A549 treated with AZD9567 at 1 μM for 4 hours (cell line): ENCODE measurements around the gene ALAD. TPM values are rescaled to one million over a fixed set of nuclear protein-coding genes. Genes with fewer than 3 reads are reported as not detected.

Experiments used
- total RNA-seq: library from RNA; stranded (reverse); fragments of 200-300 nt; extraction: Qiagen RNA extraction; gene quantifications from 5 replicates; pipeline ENCODE4 v1.2.3, GENCODE V29; 2022; ENCODE audit not compliant: insufficient read depth

Gene ALAD
- 15.7 to 19.1 TPM (median 18.1 TPM) in 5 replicates for total RNA-seq

GRCh38 chr9:113401027-113401792, at the start of gene ALAD:
Gene ALAD, minus strand, starts transcription at chr9:113401284. Its CDS starts 7,725 bp downstream, at chr9:113393559.

GRCh38 chr9:113410207-113410864, 9.3 kb upstream of the ALAD start, which contains the start of the genes C9orf43 and POLE3:
Gene C9orf43, plus strand, starts transcription at chr9:113410747. Its CDS starts 2,747 bp downstream, at chr9:113413494.
Gene POLE3, minus strand, starts transcription at chr9:113410675. Its CDS starts 382 bp downstream, at chr9:113410293.

GRCh38 chr9:113376634-113377567, 24.2 kb downstream of the ALAD start, which contains the start of gene HDHD3:
Gene HDHD3, minus strand, starts transcription at chr9:113376986. Its CDS starts 2,632 bp downstream, at chr9:113374354.

GRCh38 chr9:113349445-113350094, 51.5 kb downstream of the ALAD start, which contains the start of gene BSPRY:
Gene BSPRY, plus strand, starts transcription at chr9:113349541. Its CDS starts 39 bp downstream, at chr9:113349580.

GRCh38 chr9:113340011-113340699, 60.9 kb downstream of the ALAD start, which contains the start of gene WDR31:
Gene WDR31, minus strand, starts transcription at chr9:113340275. Its CDS starts 8,253 bp downstream, at chr9:113332022.

Other genes with a start within 250 kb of the ALAD start
- 17.0 to 19.0 TPM (median 17.7 TPM) in 5 replicates for gene FKBP15, start 180.0 kb downstream of the ALAD start, total RNA-seq
- gene SLC31A1, start 179.7 kb downstream of the ALAD start, total RNA-seq: 19.0 to 26.2 TPM (median 19.7 TPM) in 5 replicates
- gene CDC26, start 125.7 kb downstream of the ALAD start, total RNA-seq: 42.6 to 60.9 TPM (median 45.5 TPM) in 5 replicates
- gene PRPF4, start 125.6 kb downstream of the ALAD start, total RNA-seq: 53.9 to 59.4 TPM (median 56.7 TPM) in 5 replicates
- gene RNF183, start 97.9 kb downstream of the ALAD start, total RNA-seq: 0.17 to 0.21 TPM in 2 of 5 replicates, not detected in the others
- 1.3 to 1.8 TPM (median 1.5 TPM) in 5 replicates for gene WDR31, start 61.0 kb downstream of the ALAD start, total RNA-seq
- 0.05 to 0.08 TPM (median 0.06 TPM) in 4 of 5 replicates, not detected in the other for gene BSPRY, start 51.7 kb downstream of the ALAD start, total RNA-seq
- 19.4 to 25.6 TPM (median 23.0 TPM) in 5 replicates for gene HDHD3, start 24.3 kb downstream of the ALAD start, total RNA-seq
- 101 to 125 TPM (median 113 TPM) in 5 replicates for gene POLE3, start 9.4 kb upstream of the ALAD start, total RNA-seq
- 0.42 to 2.3 TPM (median 0.51 TPM) in 5 replicates for gene C9orf43, start 9.5 kb upstream of the ALAD start, total RNA-seq
- 11.2 to 20.5 TPM (median 17.7 TPM) in 5 replicates for gene RGS3, start 62.4 kb upstream of the ALAD start, total RNA-seq